ENCODE data around the gene PRPF6. TPM values are rescaled to one million over a fixed set of nuclear protein-coding genes. Genes with fewer than 3 reads are reported as not detected.

Gene PRPF6
- total RNA-seq, 4 donors from 2014 or later: 70.7 to 93.0 (median 83.9) TPM

- DNase-seq (ENCODE audit: low spot score in 2 of 2): no peak
- H3K36me3 ChIP-seq: peaks cover 78% of the 10 kb centered on the region
- no CpG with 5 or more reads among the region's 27 CpGs for WGBS
Observed at GRCh38 chr20:63963348-63963741, 17.6 kb upstream of the PRPF6 start.

DNA sequence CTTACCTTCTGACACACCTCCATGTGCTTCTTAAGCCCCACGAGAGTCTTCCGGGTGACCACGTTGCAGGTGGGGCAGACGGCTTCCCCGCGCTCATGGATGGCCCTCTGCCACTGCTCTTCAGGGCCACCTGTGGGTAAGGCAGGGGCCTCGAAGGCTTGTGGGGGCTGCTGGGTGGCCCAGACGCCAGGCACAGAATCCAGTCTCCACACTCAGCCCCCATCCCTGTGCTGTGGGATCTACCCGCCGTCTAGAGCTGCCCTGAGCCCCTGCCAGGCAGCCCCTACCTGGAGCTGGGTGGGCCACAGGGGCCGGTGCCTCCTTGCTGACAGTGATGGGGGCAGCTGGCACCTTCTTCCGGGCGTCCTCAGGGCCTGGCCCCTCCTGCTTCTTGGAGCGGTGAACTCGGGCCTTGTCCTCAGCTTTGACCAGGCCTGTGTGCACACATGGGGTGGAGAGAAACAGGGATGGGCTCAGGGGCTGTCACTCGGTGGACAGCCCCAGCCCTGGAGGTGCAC, 17.1 kb upstream of the PRPF6 start:
- 100% methylated on average over 2 of the region's 16 CpGs for WGBS
- TF ChIP-seq CTCF (IDR thresholded peaks at IDR 0.05): no peak
- TF ChIP-seq POLR2A (IDR thresholded peaks at IDR 0.05): no peak
- no peak for TF ChIP-seq POLR2AphosphoS5 (IDR thresholded peaks at IDR 0.05)
- TF ChIP-seq EP300 (IDR thresholded peaks at IDR 0.05): no peak
- Histone ChIP-seq H3K36me3 (peaks cover 78% of the 10 kb centered on the region), H3K4me1 (peaks cover 8% of the 10 kb centered on the region), H3K27ac (no peak overlapping the region), H3K9me3 (no peaks in the 10 kb centered on the region), H3K4me3 (no peak overlapping the region), H3K27me3 (no peaks in the 10 kb centered on the region)
- DNase-seq (ENCODE audit: low spot score in 2 of 2): peak in 1 of 2 donors; percentile 52

More at GRCh38 chr20:63963348-63963741, 17.6 kb upstream of the PRPF6 start:
- TF ChIP-seq POLR2A (IDR thresholded peaks at IDR 0.05): no peak
- Histone ChIP-seq H3K4me1 (peaks cover 5% of the 10 kb centered on the region), H3K4me3 (no peak overlapping the region), H3K27ac (no peak overlapping the region), H3K9me3 (no peaks in the 10 kb centered on the region), H3K27me3 (no peaks in the 10 kb centered on the region)

DNA sequence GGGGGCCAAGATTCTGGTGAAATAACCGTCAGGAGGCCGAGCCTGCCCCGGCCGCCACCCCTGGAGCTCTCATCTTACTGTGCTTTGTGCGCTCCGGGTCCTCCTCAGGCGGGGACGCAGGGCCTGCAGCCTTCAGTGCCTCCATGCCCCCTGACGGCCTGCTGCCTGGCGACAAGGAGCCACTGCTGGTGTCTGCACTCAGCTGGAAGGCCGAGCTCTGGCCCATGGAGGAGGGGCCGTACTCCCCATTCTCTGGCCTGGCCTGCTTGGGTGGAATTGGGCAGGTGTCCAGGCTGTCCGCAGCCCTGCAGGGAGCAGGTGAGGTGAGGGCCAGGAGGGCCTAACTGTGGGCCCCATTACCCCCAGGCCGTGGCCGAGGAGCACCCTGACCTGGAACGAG, 16.5 kb upstream of the PRPF6 start:
- Histone ChIP-seq H3K27ac (no peak overlapping the region), H3K9me3 (no peaks in the 10 kb centered on the region), H3K4me1 (peaks cover 13% of the 10 kb centered on the region), H3K36me3 (peaks cover 73% of the 10 kb centered on the region), H3K27me3 (no peaks in the 10 kb centered on the region), H3K4me3 (no peak overlapping the region)
- 97% methylated on average over 10 of the region's 16 CpGs for WGBS
- TF ChIP-seq CTCF (IDR thresholded peaks at IDR 0.05): no peak
- TF ChIP-seq POLR2AphosphoS5 (IDR thresholded peaks at IDR 0.05): no peak
- no peak for TF ChIP-seq EP300 (IDR thresholded peaks at IDR 0.05)
- TF ChIP-seq POLR2A (IDR thresholded peaks at IDR 0.05): no peak
- DNase-seq (ENCODE audit: low spot score in 2 of 2): peak in 1 of 2 donors; percentile 62

GRCh38 chr20:63966172-63966943, 14.6 kb upstream of the PRPF6 start:
- H3K36me3 ChIP-seq: peaks cover 53% of the 10 kb centered on the region

DNA sequence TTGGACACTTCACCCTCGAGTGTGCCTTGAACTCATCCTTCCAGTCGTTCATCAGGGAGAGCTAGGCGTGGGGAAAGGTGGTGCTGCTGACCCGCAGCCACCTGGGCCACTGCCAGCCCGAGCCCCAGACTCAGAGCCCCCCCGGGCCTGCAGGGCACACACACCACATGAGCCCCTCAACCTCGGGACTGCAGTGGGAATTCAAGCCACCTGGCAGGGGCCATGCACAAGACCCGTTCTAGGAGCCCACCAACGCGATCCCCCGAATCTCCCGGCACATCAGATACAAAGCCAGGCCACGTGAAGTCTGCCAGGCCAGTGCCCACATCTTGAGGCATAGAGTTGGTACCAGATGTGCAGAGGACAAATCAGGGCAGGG, 14.0 kb upstream of the PRPF6 start:
- WGBS: 93% methylated on average over 6 of the region's 13 CpGs
- peaks cover 48% of the 10 kb centered on the region for H3K36me3 ChIP-seq
- H3K27me3 ChIP-seq: no peaks in the 10 kb centered on the region
- no peak overlapping the region for H3K27ac ChIP-seq
- peak in 1 of 2 donors; percentile 57 for DNase-seq (ENCODE audit: low spot score in 2 of 2)
- H3K4me1 ChIP-seq: peaks cover 20% of the 10 kb centered on the region
- no peaks in the 10 kb centered on the region for H3K9me3 ChIP-seq
- TF ChIP-seq POLR2AphosphoS5 (IDR thresholded peaks at IDR 0.05) (no peak), CTCF (IDR thresholded peaks at IDR 0.05) (no peak), EP300 (IDR thresholded peaks at IDR 0.05) (no peak), POLR2A (IDR thresholded peaks at IDR 0.05) (no peak)
- H3K4me3 ChIP-seq: no peak overlapping the region

More at GRCh38 chr20:63966172-63966943, 14.6 kb upstream of the PRPF6 start:
- DNase-seq (ENCODE audit: low spot score in 2 of 2): peak in 1 of 2 donors; percentile 64
- H3K9me3 ChIP-seq: no peaks in the 10 kb centered on the region
- H3K27me3 ChIP-seq: no peaks in the 10 kb centered on the region
- peaks cover 20% of the 10 kb centered on the region for H3K4me1 ChIP-seq
- no peak overlapping the region for H3K4me3 ChIP-seq
- no peak for TF ChIP-seq EP300 (IDR thresholded peaks at IDR 0.05)
- no peak for TF ChIP-seq CTCF (IDR thresholded peaks at IDR 0.05)
- TF ChIP-seq POLR2A (IDR thresholded peaks at IDR 0.05): no peak
- TF ChIP-seq POLR2AphosphoS5 (IDR thresholded peaks at IDR 0.05): no peak
- H3K27ac ChIP-seq: no peak overlapping the region
- 98% methylated on average over 10 of the region's 27 CpGs for WGBS

Data from suprapubic skin (tissue), 4 donors.